ENCODE measurements around the gene FCHSD2. TPM values are rescaled to one million over a fixed set of nuclear protein-coding genes. Genes with fewer than 3 reads are reported as not detected.

FCHSD2 gene
- total and polyA plus RNA-seq, 2 of the 13 experiments (the other 11 are each of a cell fraction or from before 2014, with no cell fraction given): 20.5 to 24.8 TPM

GRCh38 chr11:72787216-72788104 is 354.7 kb downstream of the FCHSD2 start (continued):
- TF ChIP-seq, protein P1, sequence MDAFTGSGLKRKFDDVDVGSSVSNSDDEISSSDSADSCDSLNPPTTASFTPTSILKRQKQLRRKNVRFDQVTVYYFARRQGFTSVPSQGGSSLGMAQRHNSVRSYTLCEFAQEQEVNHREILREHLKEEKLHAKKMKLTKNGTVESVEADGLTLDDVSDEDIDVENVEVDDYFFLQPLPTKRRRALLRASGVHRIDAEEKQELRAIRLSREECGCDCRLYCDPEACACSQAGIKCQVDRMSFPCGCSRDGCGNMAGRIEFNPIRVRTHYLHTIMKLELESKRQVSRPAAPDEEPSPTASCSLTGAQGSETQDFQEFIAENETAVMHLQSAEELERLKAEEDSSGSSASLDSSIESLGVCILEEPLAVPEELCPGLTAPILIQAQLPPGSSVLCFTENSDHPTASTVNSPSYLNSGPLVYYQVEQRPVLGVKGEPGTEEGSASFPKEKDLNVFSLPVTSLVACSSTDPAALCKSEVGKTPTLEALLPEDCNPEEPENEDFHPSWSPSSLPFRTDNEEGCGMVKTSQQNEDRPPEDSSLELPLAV (CRISPR knock-in tag; conservative IDR thresholded peaks at IDR 0.05; ENCODE audit: low read depth): no peak
- TF ChIP-seq ZNF839 (CRISPR knock-in tag; IDR thresholded peaks at IDR 0.05; ENCODE audit: borderline replicate concordance) (no peak), PPARG (CRISPR knock-in tag; conservative IDR thresholded peaks at IDR 0.05) (peak; percentile 58; the same call in 1 of the 2 replicates), ZSCAN30 (CRISPR knock-in tag; IDR thresholded peaks at IDR 0.05) (no peak), ZNF703 (CRISPR knock-in tag; IDR thresholded peaks at IDR 0.05; ENCODE audit: borderline replicate concordance) (no peak), RFX5 (IDR thresholded peaks at IDR 0.05; ENCODE audit: low read depth, low read length) (no peak), KDM2A (CRISPR knock-in tag; IDR thresholded peaks at IDR 0.05; ENCODE audit: borderline replicate concordance, low read depth) (peak; percentile 32; the same call in 1 of the 2 replicates), ZBTB40 (IDR thresholded peaks at IDR 0.05) (no peak), ZBTB40 (CRISPR knock-in tag; IDR thresholded peaks at IDR 0.05) (no peak), ZNF24 (IDR thresholded peaks at IDR 0.05) (no peak), ISL2 (CRISPR knock-in tag; IDR thresholded peaks at IDR 0.05) (no peak), MTF1 (CRISPR knock-in tag; IDR thresholded peaks at IDR 0.05) (no peak), ZNF124 (CRISPR knock-in tag; IDR thresholded peaks at IDR 0.05) (0 out of 2 replicates have a peak, but pooled peaks have one; percentile 15), ZBTB14 (CRISPR knock-in tag; IDR thresholded peaks at IDR 0.05) (no peak)
- TF ChIP-seq, protein P2, sequence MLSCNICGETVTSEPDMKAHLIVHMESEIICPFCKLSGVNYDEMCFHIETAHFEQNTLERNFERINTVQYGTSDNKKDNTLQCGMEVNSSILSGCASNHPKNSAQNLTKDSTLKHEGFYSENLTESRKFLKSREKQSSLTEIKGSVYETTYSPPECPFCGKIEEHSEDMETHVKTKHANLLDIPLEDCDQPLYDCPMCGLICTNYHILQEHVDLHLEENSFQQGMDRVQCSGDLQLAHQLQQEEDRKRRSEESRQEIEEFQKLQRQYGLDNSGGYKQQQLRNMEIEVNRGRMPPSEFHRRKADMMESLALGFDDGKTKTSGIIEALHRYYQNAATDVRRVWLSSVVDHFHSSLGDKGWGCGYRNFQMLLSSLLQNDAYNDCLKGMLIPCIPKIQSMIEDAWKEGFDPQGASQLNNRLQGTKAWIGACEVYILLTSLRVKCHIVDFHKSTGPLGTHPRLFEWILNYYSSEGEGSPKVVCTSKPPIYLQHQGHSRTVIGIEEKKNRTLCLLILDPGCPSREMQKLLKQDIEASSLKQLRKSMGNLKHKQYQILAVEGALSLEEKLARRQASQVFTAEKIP (CRISPR knock-in tag; IDR thresholded peaks at IDR 0.05; ENCODE audit: borderline replicate concordance): no peak
